Measurements from ENCODE around the gene CTRL. TPM values are rescaled to one million over a fixed set of nuclear protein-coding genes. Genes with fewer than 3 reads are reported as not detected.
A peak's percentile ranks its signal among the peaks of the same experiment; 100 is the strongest.

The CTRL gene
- polyA plus RNA-seq, 3 donors = 6.7 to 7.6 (median 7.0) TPM

GRCh38 chr16:67897231-67897630 is 34.4 kb downstream of the CTRL start:
- no peak for DNase-seq (ENCODE audit: low read depth in 3 of 3, low spot score in 2 of 3)

GRCh38 chr16:67893743-67894399 is 37.8 kb downstream of the CTRL start:
- DNase-seq (ENCODE audit: low read depth in 3 of 3, low spot score in 2 of 3) = no peak

- DNase-seq (ENCODE audit: low read depth in 3 of 3, low spot score in 2 of 3) = peak; percentile 74 to 89 (median 81)
Observed at GRCh38 chr16:67892899-67893742, 38.5 kb downstream of the CTRL start, which contains the start of gene PSKH1. Gene PSKH1, plus strand, starts transcription at chr16:67893254. Its CDS starts 15,496 bp downstream, at chr16:67908750.

GRCh38 chr16:67892375-67892774 is 39.3 kb downstream of the CTRL start:
- DNase-seq (ENCODE audit: low read depth in 3 of 3, low spot score in 2 of 3) = no peak

- no peak for DNase-seq (ENCODE audit: low read depth in 3 of 3, low spot score in 2 of 3)
Observed at GRCh38 chr16:67888331-67888730, 43.3 kb downstream of the CTRL start.

DNA sequence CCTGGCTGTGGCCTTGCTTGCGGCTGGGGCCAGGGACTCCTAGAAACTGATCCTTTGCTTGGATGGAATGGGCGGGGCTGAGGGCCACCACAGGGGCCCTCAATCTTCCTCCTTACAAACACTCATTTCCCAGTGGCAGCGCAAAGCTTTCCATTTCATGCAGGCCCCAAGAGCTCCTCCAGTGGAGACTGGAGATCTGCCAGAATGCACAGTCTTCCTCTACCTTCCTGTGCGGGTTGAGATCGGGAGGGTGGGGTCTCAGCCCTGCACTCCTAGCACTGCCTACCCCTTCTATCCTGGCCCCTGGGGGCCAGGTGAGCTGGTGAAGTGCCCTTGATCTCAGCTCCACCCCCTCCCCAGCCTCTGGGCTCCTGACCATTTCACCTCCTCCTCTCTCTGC is 45.3 kb downstream of the CTRL start:
- DNase-seq (ENCODE audit: low read depth in 3 of 3, low spot score in 2 of 3) = no peak

- no peak for DNase-seq (ENCODE audit: low read depth in 3 of 3, low spot score in 2 of 3)
Observed at GRCh38 chr16:67885976-67886375, 45.7 kb downstream of the CTRL start.

- no peak for DNase-seq (ENCODE audit: low read depth in 3 of 3, low spot score in 2 of 3)
Observed at GRCh38 chr16:67885545-67885944, 46.1 kb downstream of the CTRL start.

DNA sequence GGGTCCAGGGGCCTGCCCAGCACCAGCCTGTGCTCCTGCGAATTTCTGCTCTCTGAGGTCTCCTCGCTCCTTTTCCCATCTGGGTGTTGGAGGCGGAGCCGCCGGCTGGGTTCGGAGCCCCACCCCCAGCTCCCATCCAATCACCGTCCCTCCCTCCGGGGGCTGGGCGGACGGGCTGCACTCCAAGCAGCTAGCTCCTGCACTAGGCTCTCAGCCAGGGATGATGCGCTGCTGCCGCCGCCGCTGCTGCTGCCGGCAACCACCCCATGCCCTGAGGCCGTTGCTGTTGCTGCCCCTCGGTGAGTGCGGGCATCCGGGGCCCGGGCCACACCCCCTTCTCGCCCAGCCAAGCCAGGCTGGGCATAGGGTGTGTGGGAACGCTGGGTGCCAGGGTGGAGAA is 47.0 kb downstream of the CTRL start, which contains the start of gene NRN1L:
NRN1L (plus strand) TSS at position 202 of the 400 bp plus-strand sequence; CDS start at position 221, 19 bp downstream.
- no peak for DNase-seq (ENCODE audit: low read depth in 3 of 3, low spot score in 2 of 3)

GRCh38 chr16:67883872-67884261 is 47.8 kb downstream of the CTRL start:
- DNase-seq (ENCODE audit: low read depth in 3 of 3, low spot score in 2 of 3) = no peak

GRCh38 chr16:67883146-67883871 is 48.4 kb downstream of the CTRL start:
- no peak for DNase-seq (ENCODE audit: low read depth in 3 of 3, low spot score in 2 of 3)

GRCh38 chr16:67882374-67883145 is 49.1 kb downstream of the CTRL start:
- DNase-seq (ENCODE audit: low read depth in 3 of 3, low spot score in 2 of 3) = no peak

DNA sequence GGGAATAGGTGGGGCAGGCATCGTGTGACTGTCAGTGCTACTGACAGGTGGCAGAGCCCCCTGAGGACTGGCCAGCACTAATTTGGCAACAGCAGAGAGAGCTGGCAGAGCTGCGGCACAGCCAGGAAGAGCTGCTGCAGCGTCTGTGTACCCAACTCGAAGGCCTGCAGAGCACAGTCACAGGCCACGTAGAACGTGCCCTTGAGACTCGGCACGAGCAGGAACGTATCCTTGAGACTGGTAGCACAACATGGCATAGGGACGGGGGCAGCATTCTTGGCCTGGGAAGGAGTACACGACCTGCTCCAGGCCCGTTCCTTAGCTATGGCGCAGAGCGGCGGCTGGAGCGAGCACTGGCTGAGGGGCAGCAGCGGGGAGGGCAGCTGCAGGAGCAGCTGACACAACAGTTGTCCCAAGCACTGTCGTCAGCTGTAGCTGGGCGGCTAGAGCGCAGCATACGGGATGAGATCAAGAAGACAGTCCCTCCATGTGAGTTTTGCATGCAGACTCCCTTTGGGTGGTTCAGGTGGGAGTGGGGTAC is 50.0 kb downstream of the CTRL start:
- DNase-seq (ENCODE audit: low read depth in 3 of 3, low spot score in 2 of 3) = no peak

- DNase-seq (ENCODE audit: low read depth in 3 of 3, low spot score in 2 of 3) = no peak
Observed at GRCh38 chr16:67880584-67880983, 51.1 kb downstream of the CTRL start.

GRCh38 chr16:67879936-67880335 is 51.7 kb downstream of the CTRL start:
- no peak for DNase-seq (ENCODE audit: low read depth in 3 of 3, low spot score in 2 of 3)

Other genes starting within 250 kb of the CTRL start
- gene GFOD2, start 212.5 kb downstream of the CTRL start, polyA plus RNA-seq (ENCODE audit: insufficient read length in 3 of 3) = 10 to 100 TPM; 19.5 to 22.0 (median 19.5) TPM
- 10 to 100 TPM; 19.2 to 22.3 (median 19.2) TPM for gene RANBP10, start 125.3 kb downstream of the CTRL start, polyA plus RNA-seq (ENCODE audit: insufficient read length in 3 of 3)
- 1 to 10 TPM; 6.2 to 7.8 (median 7.6) TPM for gene TSNAXIP1, start 125.0 kb downstream of the CTRL start, polyA plus RNA-seq (ENCODE audit: insufficient read length in 3 of 3)
- 10 to 100 TPM; 27.5 to 34.1 (median 32.5) TPM for gene THAP11, start 89.5 kb downstream of the CTRL start, polyA plus RNA-seq (ENCODE audit: insufficient read length in 3 of 3)
- gene NUTF2, start 84.9 kb downstream of the CTRL start, polyA plus RNA-seq (ENCODE audit: insufficient read length in 3 of 3) = 100 to 1,000 TPM; 118 to 138 (median 134) TPM
- gene CENPT, start 84.2 kb downstream of the CTRL start, polyA plus RNA-seq (ENCODE audit: insufficient read length in 3 of 3) = 10 to 100 TPM; 37.3 to 44.4 (median 40.6) TPM
- gene EDC4, start 58.8 kb downstream of the CTRL start, polyA plus RNA-seq (ENCODE audit: insufficient read length in 3 of 3) = 10 to 100 TPM; 82.0 to 85.6 (median 83.2) TPM
- gene NRN1L, start 47.0 kb downstream of the CTRL start, polyA plus RNA-seq (ENCODE audit: insufficient read length in 3 of 3) = not detected
- gene PSKH1, start 38.6 kb downstream of the CTRL start, polyA plus RNA-seq (ENCODE audit: insufficient read length in 3 of 3) = 10 to 100 TPM; 31.6 to 38.0 (median 35.5) TPM
- 10 to 100 TPM; 20.3 to 21.9 (median 21.8) TPM for gene PSMB10, start 5.0 kb upstream of the CTRL start, polyA plus RNA-seq (ENCODE audit: insufficient read length in 3 of 3)
- 10 to 100 TPM; 12.7 to 14.6 (median 13.4) TPM for gene LCAT, start 12.3 kb upstream of the CTRL start, polyA plus RNA-seq (ENCODE audit: insufficient read length in 3 of 3)
- gene SLC12A4, start 36.8 kb upstream of the CTRL start, polyA plus RNA-seq (ENCODE audit: insufficient read length in 3 of 3) = 10 to 100 TPM; 30.6 to 33.8 (median 30.9) TPM
- gene DPEP3, start 48.6 kb upstream of the CTRL start, polyA plus RNA-seq (ENCODE audit: insufficient read length in 3 of 3) = under 1 TPM in 2 of 3 donors, not detected in 1; 0.06 to 0.11 TPM
- gene DPEP2, start 67.6 kb upstream of the CTRL start, polyA plus RNA-seq (ENCODE audit: insufficient read length in 3 of 3) = 1 to 10 TPM in 1 of 3 donors, under 1 TPM in 2; 0.57 to 1.0 (median 0.71) TPM
- not detected for gene DPEP2NB, start 84.0 kb upstream of the CTRL start, polyA plus RNA-seq (ENCODE audit: insufficient read length in 3 of 3)
- 10 to 100 TPM; 10.2 to 11.6 (median 11.0) TPM for gene DDX28, start 91.4 kb upstream of the CTRL start, polyA plus RNA-seq (ENCODE audit: insufficient read length in 3 of 3)
- 10 to 100 TPM; 13.3 to 16.6 (median 14.1) TPM for gene DUS2, start 91.4 kb upstream of the CTRL start, polyA plus RNA-seq (ENCODE audit: insufficient read length in 3 of 3)
- 10 to 100 TPM; 35.7 to 39.6 (median 36.1) TPM for gene NFATC3, start 153.5 kb upstream of the CTRL start, polyA plus RNA-seq (ENCODE audit: insufficient read length in 3 of 3)

Data from right renal cortex interstitium (tissue), 3 donors.